Osteocyte (in vitro differentiated cells): Measurements from ENCODE around the gene SNAI3. TPM values are rescaled to one million over a fixed set of nuclear protein-coding genes. Genes with fewer than 3 reads are reported as not detected.

Experiments
- DNase-seq: peaks from one replicate; pipeline ENCODE4 v3.0.0; 2021; ENCODE audit warnings: mixed read lengths; ENCODE audit not compliant: unreplicated experiment; ENCODE audit errors: extremely low spot score
- H3K27ac Mint-ChIP-seq: one replicate; pipeline ENCODE4 v1.8.0; 2021; ENCODE audit warnings: mild to moderate bottlenecking, mixed read lengths; ENCODE audit not compliant: unreplicated experiment
- H3K27me3 Mint-ChIP-seq: one replicate; pipeline ENCODE4 v1.8.0; 2021; ENCODE audit warnings: mixed read lengths; ENCODE audit not compliant: unreplicated experiment
- H3K36me3 Mint-ChIP-seq: one replicate; pipeline ENCODE4 v1.8.0; 2021; ENCODE audit warnings: mixed read lengths; ENCODE audit not compliant: unreplicated experiment
- H3K4me1 Mint-ChIP-seq: one replicate; pipeline ENCODE4 v1.8.0; 2021; ENCODE audit warnings: mixed read lengths; ENCODE audit not compliant: unreplicated experiment
- H3K4me3 Mint-ChIP-seq: one replicate; pipeline ENCODE4 v1.8.0; 2021; ENCODE audit warnings: mild to moderate bottlenecking, moderate library complexity, mixed read lengths; ENCODE audit not compliant: unreplicated experiment
- H3K9me3 Mint-ChIP-seq: one replicate; pipeline ENCODE4 v1.8.0; 2021; ENCODE audit warnings: mixed read lengths; ENCODE audit not compliant: unreplicated experiment
- CTCF ChIP-seq: fragments of 200-600 bp; sonication (generic); IDR thresholded peaks from 2 replicates; pipeline ENCODE4 v1.5.0; 2021; ENCODE audit warnings: antibody characterized with exemption, mild to moderate bottlenecking, moderate library complexity
- microRNA-seq: library from miRNA; unstranded; fragments of <30 nt; microRNA quantifications from one replicate; pipeline ENCODE4 v1.1.0, GENCODE V29; 2020; ENCODE audit not compliant: unreplicated experiment
- total RNA-seq: library from RNA; stranded (reverse); gene quantifications from 2 replicates; pipeline ENCODE4 v1.2.1, GENCODE V29; 2021

Gene SNAI3
- total RNA-seq, 1 donor from 2014 or later = not detected

GRCh38 chr16:88630433-88630832 is 55.9 kb downstream of the SNAI3 start:
- Mint-ChIP-seq H3K27me3 (no peaks in the 10 kb centered on the region), H3K4me1 (peaks cover 8% of the 10 kb centered on the region), H3K27ac (no peak overlapping the region), H3K36me3 (peaks cover 24% of the 10 kb centered on the region), H3K9me3 (no peaks in the 10 kb centered on the region), H3K4me3 (no peak overlapping the region)
- no peak for TF ChIP-seq CTCF
- DNase-seq = no peak

- Mint-ChIP-seq H3K4me1 (peaks cover 4% of the 10 kb centered on the region), H3K27me3 (no peaks in the 10 kb centered on the region), H3K36me3 (peaks cover 24% of the 10 kb centered on the region), H3K27ac (no peak overlapping the region), H3K9me3 (no peaks in the 10 kb centered on the region), H3K4me3 (no peak overlapping the region)
- no peak for TF ChIP-seq CTCF
- no peak for DNase-seq
Measured at GRCh38 chr16:88629835-88630234, 56.5 kb downstream of the SNAI3 start.

GRCh38 chr16:88628512-88628974 is 57.8 kb downstream of the SNAI3 start:
- Mint-ChIP-seq H3K4me3 (no peak overlapping the region), H3K27ac (no peak overlapping the region), H3K36me3 (peaks cover 27% of the 10 kb centered on the region), H3K4me1 (peaks cover 1% of the 10 kb centered on the region), H3K9me3 (no peaks in the 10 kb centered on the region), H3K27me3 (no peaks in the 10 kb centered on the region)
- peak; percentile 41 for TF ChIP-seq CTCF
- DNase-seq = no peak

Small RNAs within 50 kb of the gene (microRNA-seq; reads per million reads assigned to microRNA genes)
- gene MIR4722 = not detected

Other genes with a start within 250 kb of the SNAI3 start
- gene ZFPM1, start 233.2 kb downstream of the SNAI3 start, total RNA-seq = 5.6 and 5.7 TPM in 2 replicates
- gene ZC3H18, start 116.1 kb downstream of the SNAI3 start, total RNA-seq = 49.8 and 50.2 TPM in 2 replicates
- not detected in 2 replicates for gene IL17C, start 47.9 kb downstream of the SNAI3 start, total RNA-seq
- 51.4 and 51.8 TPM in 2 replicates for gene CYBA, start 35.5 kb downstream of the SNAI3 start, total RNA-seq
- gene MVD, start 23.4 kb downstream of the SNAI3 start, total RNA-seq = 28.8 and 32.8 TPM in 2 replicates
- 17.2 and 19.3 TPM in 2 replicates for gene RNF166, start 19.9 kb upstream of the SNAI3 start, total RNA-seq
- gene CTU2, start 20.0 kb upstream of the SNAI3 start, total RNA-seq = 20.6 and 21.2 TPM in 2 replicates
- 165 and 174 TPM in 2 replicates for gene PIEZO1, start 98.7 kb upstream of the SNAI3 start, total RNA-seq
- 5.6 and 6.6 TPM in 2 replicates for gene CDT1, start 117.3 kb upstream of the SNAI3 start, total RNA-seq
- 77.1 and 83.9 TPM in 2 replicates for gene APRT, start 125.4 kb upstream of the SNAI3 start, total RNA-seq
- 47.0 and 51.5 TPM in 2 replicates for gene GALNS, start 170.4 kb upstream of the SNAI3 start, total RNA-seq
- gene TRAPPC2L, start 170.6 kb upstream of the SNAI3 start, total RNA-seq = 71.7 and 74.0 TPM in 2 replicates
- gene PABPN1L, start 180.2 kb upstream of the SNAI3 start, total RNA-seq = not detected in 2 replicates